Ovary (tissue), 3 donors: Measurements from ENCODE around the gene WDFY4.

Experiments
- POLR2A ChIP-seq: fragments of 450-650 bp; IDR thresholded peaks from one replicate; pipeline ENCODE4 v1.6.1; 2017; ENCODE audit warnings: antibody characterized with exemption, mild to moderate bottlenecking, moderate library complexity
- TF ChIP-seq, protein P1 (sequence below), 3 donors: fragments of 450-650 bp in 2 of 3; fragments of 200-600 bp in 1 of 3; IDR thresholded peaks; one replicate each; pipeline versions ENCODE4 v1.5.1 to v1.8.0; 2016 to 2022; ENCODE audit warnings: antibody characterized with exemption in 3 of 3, mild to moderate bottlenecking in 1 of 3
- donor health status: DM: no; HTN: no; CAD: no.

DNA sequence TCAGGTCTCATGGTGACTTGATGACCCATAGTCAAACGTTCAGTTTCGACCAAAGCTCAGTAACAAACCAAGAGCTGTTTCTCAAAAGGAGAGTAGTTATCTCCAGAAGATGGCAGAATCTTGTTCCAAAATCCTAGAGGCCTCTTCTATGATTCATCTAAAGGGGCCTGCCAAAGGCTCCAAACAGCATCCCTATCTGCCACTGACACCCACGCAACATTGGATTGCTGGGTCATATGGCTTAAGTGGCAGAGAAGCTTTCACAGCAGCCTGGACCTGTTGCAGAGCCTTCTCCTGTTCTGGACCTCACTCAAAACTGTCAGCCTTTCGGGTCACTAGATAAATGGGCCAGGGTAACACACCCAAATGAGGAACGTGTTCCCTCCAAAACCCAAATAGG is 309.0 kb downstream of the WDFY4 start:
- no peak for TF ChIP-seq POLR2A
- TF ChIP-seq, protein P1, sequence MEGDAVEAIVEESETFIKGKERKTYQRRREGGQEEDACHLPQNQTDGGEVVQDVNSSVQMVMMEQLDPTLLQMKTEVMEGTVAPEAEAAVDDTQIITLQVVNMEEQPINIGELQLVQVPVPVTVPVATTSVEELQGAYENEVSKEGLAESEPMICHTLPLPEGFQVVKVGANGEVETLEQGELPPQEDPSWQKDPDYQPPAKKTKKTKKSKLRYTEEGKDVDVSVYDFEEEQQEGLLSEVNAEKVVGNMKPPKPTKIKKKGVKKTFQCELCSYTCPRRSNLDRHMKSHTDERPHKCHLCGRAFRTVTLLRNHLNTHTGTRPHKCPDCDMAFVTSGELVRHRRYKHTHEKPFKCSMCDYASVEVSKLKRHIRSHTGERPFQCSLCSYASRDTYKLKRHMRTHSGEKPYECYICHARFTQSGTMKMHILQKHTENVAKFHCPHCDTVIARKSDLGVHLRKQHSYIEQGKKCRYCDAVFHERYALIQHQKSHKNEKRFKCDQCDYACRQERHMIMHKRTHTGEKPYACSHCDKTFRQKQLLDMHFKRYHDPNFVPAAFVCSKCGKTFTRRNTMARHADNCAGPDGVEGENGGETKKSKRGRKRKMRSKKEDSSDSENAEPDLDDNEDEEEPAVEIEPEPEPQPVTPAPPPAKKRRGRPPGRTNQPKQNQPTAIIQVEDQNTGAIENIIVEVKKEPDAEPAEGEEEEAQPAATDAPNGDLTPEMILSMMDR (IDR thresholded peaks at IDR 0.05) = no peak
